HG03135 (cell line): ENCODE measurements around the gene ADM5.

Source experiments
- ATAC-seq: cut with Tn5 transposase; IDR thresholded peaks from one replicate; pipeline ENCODE4 v1.9.1; 2021; ENCODE audit warnings: mild to moderate bottlenecking, moderate library complexity; ENCODE audit not compliant: unreplicated experiment

Gene ADM5

DNA sequence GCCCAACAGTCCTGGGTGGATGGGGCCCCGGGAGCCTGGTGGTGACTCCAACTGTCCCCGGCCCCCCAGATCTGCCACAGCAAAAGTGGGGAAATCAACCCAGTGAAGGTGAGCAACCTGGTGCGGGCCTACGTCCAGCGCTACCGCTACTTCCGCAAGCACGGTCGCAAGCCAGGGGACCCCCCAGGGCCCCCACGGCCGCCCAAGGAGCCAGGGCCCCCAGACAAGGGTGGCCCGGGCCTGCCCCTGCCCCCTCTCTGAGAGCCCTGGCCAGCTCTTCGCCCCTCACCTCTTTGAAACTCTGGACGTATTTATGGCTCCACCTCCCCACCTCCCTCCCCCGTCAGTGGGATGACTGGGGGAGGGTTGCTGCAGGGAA is 31.3 kb upstream of the ADM5 start:
- no peak for ATAC-seq

DNA sequence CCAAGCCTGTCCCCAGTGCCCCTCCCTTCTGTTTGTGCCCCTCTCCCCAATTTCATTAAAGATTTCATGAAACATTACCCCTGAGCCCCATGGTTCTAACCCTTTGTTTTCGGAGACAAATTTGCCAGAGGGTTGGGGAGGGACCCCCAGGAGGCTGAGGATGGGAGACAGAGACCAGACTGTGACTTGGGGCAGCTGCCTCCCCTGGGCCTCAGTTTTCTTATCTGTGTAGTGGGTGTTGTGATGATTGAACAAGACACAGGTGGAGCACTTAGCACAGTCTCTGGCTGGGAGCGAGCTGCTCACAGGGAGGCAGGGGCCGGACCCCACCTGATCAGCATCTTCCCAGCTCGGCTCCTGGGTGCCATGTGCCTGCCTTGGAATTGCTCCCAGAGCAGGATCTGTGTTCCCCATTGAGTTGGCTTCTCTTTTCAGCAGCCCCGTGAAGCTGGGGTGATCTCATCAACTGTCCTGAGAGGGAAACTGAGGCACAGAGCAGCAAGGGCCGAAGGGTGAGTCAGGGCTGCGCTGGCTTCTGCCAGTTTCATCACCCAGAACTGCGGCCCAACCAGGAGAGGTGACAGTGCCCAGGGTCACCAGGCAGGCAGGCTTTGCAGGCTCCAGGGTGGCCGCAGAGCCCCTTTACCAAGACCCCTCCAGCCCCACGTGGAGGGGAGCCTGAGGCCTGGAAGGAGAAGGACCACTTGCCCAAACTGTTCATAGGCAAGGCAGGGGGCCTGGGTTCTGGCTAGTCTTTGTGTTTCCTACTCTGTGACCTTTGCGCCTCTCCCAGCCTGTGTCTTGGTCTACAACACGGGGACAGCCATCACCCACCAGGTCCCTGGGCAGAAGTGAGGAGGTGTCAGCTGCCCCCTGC is 30.6 kb upstream of the ADM5 start:
- no peak for ATAC-seq

DNA sequence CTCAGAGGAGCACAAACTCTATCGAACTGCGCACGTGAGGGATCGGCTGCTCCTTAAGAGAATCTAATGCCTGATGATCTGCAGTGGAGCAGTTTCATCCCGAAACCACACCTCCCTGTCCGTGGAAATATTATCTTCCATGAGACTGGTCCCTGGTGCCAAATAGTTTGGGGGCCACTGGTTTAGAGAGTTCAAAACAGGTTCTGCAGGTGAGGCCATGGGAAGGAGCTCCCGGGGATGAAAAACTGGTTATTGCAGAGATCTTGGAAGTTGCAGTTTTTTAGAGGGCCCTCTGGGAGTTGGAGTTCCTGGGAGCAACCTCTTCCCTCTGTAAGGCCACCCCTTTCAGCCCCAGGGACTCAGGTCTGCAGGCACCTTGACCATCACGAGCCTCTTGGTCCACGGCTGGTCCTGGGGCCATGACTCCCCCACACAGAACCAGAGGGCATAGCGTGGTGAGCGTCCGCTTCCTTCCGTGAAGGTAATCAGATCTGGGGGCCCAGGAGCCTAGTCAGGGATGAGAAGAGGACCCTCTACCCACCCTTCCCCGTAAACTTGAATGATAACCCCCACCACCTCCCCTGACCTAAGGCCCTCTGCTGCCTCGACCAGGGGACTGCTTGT is 28.9 kb upstream of the ADM5 start:
- no peak for ATAC-seq

DNA sequence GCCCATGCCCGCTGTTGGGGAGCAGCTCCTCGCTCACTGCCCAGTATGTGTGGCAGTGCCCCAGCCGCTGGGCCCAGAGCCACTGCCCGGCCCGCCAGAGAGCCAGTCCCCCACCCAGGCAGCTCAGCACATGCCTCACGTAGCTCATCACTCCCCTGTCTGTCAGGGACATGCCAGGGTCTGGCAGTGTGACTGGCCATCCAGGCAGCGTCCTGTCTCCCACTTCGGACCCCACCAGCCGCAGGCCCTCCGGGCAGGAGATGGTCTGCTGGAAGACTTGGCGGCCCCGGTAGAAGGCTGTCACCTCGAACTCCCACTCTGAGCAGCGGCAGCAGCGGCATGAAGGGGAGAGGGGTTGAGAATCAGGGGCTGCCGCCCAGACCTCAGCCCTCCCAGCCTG is 27.4 kb upstream of the ADM5 start:
- ATAC-seq, result no peak

DNA sequence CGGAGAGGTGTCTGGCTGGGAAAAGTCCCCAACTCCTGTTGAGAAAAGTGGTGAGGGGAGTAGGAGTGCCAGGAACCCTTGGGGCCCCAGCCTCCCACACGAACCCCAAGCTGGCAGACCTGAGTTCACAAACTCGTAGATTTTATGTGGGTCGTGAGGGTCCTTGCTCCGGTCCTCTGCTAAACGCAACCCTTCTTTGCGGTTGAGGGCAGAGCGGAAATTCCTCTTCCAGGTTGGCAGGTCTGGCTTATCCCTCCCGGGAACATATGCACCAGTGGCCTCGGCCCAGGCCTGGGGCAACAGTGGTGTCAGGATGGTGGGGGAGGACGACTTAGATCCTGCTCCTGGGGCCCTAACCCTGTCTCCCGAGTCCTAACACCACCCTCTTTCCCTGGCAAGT is 26.2 kb upstream of the ADM5 start:
- no peak for ATAC-seq

DNA sequence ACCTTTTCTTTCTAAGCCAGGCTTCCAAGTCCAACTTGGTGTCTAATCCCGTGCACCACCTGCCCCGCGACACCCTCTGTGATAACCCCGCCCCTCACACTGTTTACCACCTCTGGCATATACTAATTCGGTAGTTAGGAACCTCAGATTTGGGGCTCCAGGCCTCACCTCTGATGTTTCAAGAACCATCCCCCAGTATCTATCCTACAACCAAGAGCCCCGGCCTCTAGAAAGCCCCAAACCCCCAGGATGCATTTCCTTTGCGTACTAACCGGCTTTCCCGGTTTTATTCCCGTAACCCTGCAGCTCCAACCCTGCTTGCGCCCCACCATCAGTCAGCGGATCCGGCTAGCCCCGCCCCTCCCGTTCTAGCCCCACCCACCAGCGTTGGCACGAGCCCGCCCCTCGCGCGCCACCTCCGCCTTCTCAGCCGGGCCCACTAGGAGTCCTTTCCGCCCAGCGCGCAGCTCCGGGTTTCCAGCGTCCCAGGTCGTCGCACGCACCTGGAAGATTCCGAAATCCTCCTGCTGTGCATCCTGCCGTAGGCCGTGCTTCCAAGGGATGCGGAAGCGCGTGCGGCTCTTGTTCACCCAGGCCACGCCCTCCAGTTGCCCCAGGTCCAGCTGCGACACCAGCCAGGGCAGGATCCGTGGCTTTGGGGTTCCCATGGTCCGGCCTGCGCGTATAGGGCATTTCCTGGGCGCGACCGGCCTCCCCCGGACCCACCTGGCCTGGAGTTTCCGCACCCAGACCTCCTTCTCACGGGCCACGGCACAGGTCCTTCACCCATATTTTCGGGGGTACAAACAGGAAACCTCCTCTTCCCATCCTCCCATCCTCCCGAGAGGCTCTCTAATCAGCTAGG is 25.0 kb upstream of the ADM5 start:
- ATAC-seq, result peak; percentile 33

DNA sequence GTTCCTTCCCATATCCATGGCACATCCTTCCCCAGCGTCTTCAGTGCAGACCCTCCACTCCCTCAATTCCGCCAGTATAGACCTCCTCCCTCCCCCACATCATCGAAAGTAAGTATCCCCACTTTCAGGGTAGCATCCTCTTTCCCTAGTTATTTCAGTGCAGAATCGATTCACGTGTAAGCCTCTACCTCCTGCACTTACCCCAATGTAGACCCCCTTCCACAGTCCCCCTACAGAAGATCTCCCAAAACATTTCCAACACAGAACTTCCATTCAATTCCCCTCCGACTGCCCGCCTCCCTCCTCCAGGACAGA is 24.4 kb upstream of the ADM5 start:
- no peak for ATAC-seq

DNA sequence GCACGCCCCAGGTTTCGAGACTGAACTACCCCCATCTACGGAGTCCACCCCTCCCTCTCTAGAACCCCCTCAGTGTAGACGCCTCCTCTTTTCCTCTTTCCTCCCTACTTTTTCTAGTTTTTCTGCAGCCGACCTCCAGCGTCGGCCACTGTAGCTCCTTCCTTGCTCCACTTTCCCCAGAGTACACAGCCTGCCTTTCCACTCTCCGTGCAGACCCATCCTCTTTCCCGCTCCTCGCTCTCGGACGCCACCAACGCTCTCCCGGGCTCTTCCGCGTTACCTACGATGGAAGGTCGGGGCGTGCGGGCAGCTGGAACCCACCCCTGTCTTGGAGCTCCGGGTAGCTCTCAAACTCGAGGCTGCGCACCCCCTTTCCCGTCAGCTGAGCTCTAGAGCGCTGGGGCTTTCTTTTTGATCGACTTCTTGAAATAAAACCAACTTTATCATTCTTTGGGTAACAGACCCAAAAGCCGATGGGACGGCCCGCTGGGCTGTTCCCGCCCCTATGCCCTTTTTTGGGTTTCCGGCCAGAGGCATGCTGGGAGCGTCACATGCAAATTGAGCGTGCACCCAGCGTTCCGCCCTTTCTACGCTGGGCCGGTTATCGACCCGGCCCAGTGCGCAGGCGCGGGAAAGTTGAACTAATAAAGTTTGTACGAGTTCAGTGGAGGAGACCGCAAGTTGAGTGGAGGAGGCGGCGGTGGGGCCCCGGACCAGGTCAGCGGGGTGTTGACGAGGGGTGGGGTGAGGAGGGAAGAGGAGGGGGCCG is 23.9 kb upstream of the ADM5 start, which contains the start of the genes BCL2L12 and IRF3:
Gene BCL2L12 (plus strand): TSS at position 583 of the 769 bp plus-strand sequence. CDS start 760 bp downstream, outside the sequence.
Gene IRF3 (minus strand): TSS at position 507 of the 769 bp plus-strand sequence. CDS start 1,019 bp downstream, outside the sequence.
- ATAC-seq, result peak; percentile 68

DNA sequence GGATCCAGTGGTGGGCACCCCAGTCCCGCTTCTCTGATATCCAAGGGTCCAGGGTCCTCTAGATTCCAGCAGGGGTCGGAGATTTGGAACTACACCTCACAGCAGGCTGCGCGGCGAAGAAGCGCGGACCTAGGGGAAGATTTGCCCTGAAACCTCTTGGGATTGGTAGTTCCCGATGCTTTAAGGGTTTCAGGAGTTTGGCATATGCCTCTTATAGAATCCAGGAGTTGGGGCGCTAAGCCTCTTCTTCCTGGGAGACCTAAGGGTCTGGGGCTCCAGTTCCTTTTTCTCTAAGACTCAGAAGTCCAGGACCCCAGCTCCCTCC is 23.3 kb upstream of the ADM5 start:
- no peak for ATAC-seq

DNA sequence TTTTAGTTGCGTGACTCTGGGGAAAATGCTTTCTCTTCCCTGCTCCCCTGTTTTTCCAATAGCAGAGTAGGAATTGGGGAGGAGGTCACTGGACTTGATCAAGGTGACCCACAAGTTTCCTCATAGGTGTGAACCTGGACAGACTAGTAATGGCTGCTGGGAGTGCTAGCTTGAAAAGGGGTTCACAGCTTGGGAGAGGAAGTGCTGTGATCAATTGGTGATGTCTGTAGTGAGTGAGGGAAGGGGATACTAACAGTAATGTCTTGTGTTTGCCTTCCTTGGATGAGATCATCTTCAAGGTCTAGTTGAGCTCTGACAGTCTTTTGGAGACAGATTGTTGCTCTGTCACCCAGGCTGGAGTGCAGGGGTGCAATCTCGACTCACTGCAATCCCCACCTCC is 21.9 kb upstream of the ADM5 start:
- ATAC-seq, result no peak

DNA sequence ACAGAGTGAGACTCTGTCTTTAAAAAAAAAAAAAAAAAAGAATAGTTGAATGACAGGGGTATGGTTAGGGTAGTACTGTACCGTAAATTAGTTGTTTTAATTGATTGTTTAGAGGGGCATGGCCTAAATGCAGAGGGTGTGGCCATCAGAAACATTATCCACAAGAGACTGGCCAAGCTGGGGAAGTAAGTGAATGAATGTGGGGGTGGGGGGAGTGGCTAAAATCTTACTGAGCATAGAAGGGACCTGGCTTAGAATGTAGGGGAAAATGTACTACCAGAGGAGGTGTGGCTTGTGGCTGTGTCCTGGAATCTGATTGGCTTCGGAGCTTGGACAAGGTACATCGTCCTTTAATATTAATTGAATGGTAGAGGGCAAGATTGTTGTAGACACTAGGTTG is 19.9 kb upstream of the ADM5 start:
- no peak for ATAC-seq

DNA sequence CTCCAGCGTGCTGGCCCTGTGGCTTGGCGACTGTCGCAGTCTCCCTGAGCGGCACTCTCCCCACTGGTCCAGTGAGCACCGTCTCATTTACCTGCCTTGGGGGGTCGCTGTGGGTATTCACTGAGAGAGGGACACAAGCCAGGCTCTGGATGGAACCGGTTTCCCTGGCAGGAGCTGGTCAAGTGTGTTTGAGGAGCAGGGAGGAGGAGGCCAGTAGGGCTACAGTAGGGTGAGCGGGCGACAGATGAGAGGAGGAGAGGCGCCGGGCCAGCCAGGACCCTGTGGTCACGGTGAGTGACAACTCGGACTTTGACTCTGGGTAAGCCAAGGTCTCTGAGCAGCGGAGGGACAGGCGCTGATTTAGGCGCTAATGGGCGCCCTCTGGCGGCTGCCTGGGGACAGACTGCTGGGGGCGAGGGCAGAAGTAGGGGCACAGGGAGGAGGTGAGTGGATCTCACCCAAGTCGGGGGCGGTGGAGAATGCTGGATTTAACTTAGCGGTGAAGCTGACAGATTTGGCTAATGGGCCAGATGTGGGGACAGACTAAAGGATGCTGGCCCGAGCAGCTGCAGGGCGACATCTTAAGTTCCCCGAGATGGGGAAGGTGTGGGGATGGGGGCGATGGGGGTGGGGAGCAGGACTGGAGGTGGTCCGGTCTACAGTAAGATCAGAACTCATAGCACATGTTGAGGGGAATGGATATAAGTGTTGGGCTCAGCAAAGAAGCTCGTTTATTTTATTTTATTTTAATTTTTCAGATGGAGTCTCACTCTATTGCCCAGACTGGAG is 17.1 kb upstream of the ADM5 start:
- ATAC-seq, result no peak

DNA sequence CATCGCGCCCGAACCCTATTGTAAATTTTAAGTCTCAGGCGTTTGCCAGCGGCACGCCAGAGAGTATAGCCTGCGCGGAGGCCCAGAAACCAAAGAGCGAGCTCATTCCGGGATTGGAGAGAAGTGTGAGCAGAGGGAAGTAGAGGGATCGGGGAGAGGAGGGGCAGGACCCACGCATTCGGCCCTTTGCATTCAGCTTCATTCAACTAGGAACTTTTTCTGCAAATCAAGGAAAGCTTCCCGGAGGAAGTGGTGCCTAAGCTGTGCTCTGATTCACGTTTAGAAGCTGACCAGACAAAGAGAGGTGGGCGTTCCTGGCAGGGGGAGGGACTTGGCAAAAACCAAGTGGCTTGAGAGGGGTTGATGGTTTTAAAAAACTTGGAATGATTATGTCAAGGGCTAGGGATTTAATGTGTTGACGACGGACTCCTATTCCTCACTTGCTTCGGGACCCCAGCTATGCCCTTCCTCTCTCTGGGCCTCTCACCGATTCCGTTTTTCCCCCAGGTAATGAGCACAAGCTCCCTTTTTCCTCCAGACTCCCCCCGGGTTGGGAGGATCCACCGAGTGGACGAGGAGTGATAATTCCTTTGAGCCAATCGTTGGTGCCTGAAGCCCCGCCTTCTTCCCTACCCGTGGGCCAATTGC is 13.1 kb upstream of the ADM5 start:
- ATAC-seq, result peak; percentile 22

DNA sequence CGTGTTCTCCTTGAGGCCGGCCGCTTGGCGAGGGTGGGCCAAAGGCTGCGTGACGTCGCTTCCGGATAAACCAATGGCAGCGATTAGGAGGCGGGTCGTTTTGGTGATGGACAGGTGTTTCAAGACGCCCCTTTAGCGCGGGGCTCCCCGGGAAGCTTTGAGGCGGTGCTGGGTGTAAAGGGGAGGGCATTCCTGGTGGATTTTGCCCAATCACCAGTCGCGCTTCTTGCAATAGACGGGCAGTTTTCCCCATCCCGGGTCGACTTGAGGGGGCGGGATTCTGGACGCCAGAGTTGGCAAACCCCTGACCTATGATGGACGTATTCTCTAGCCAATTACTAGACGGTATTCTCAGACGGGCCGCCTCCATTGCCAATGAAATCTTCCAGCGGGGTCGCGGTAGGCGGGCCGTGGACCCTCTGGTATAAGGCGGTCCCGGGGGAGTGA is 12.6 kb upstream of the ADM5 start:
- ATAC-seq, result peak; percentile 60

DNA sequence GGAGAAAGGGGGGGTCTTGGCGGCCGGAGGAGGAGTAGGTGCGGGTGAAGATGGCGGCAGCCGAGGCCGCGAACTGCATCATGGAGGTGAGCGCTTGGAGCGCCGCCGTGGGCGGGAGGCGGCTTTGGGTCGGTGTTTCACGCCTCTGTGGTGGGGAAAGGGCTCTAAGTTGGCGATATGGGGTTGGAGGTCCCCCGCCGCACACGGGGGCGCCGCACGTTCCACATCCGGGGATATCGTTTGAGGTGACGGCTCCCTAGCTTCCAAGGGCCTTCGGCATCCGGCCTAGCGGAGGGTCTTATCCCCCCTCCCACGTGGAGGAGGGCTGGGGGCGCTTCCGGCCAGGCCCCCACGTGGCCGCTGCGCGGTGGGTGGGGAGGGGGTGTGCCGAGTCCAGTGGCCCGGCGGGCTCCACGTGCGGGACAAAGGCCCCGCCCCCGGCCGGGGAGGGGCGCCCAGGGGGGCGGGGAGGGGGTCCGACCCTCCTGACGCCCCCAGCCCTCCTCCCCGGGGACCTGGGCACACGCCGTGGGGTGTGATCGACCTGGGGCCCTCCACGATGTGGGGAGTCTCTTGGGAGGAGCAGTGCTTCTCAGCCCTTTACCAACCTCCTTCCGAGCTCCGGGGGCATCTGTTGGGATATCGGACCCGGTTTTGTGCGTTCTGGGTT is 12.0 kb upstream of the ADM5 start, which contains the start of gene PRMT1:
Gene PRMT1 (plus strand): TSS at position 41 of the 670 bp plus-strand sequence. CDS start 10 bp downstream, at position 51.
- no peak for ATAC-seq

DNA sequence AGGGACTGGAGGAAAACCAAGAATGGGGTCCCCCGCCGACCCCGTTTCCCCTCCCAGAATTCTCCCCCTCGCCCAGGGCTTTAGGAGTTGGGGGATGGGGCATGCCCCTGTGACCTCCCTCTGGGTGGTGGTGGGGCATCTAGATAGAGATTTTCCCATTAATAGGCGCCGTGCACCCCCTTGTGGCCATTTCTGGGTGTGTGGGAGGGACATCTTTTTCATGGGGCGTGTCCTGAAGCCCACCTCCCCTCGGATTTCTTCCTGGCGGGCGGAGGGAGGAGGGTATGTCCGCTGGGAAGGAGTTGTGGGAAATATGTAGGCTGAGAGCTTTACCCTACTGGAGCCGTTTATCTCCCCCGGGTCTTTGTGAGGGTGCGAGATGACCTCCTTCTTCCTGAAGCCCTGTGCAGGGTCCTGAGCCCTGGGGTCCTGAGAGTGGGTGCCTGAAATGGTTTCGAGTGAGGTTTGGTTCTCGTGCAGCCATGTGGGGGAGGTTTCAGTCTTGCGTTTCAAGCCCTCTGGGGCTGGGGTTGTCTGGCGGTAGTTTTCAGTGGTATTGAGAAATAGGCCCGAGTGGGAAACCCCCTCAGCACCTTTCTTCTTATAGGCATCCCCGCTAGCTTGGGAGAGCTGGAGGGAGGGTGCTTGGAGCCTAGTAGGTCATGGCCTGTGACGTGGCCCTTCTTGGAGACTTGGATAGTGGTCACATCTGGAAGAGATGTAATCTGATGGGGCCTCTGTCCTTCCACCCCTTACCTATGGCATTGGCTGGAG is 11.3 kb upstream of the ADM5 start:
- ATAC-seq, result no peak

DNA sequence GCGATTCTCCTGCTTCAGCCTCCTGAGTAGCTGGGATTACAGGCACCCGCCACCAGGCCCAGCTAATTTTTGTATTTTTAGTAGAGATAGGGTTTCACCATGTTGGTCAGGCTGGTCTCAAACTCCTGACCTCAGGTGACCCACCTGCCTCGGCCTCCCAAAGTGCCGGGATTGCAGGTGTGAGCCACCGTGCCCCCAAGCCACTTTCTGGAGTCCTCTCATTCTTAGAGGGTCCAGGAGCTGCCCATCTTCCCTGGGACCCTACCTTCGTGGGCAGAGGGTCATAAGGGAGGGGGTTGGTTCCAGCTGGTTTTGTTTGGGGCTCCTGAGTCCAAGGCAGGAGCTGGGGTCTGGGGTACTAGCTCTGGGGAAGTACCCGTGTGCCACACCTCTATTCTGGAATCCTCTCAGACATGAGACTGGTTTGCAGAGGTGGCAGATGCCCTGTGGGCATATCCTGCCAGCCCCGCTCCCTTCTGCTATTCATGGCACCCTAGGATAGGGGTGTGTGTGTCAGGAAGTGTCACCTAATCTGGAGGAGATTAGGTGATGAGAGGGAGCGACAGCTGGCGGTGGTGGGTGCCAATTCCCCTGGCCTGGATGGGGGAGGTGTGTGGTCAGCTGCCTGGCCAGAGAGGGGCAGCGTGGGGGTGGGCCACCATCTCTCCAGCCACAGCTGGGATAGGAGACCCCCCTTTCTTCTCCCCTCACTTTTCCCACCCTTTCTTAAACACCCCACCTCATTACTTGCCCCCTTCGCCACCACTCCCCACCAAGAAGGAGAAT is 10.2 kb upstream of the ADM5 start:
- ATAC-seq, result no peak
